SK-N-SH treated with all-trans-retinoic acid at 6 μM for 48 hours (cell line): ENCODE data around the gene CTTNBP2NL.

Experiments
- ATAC-seq: fragments of 200-7000 bp; cut with Tn5 transposase; 3 replicates; pipeline ENCODE4 v1.9.1; 2020; ENCODE audit warnings: mild to moderate bottlenecking, moderate library complexity
- ARNTL ChIP-seq: fragments of 450-650 bp; formaldehyde crosslinking; IDR thresholded peaks from 2 replicates; pipeline ENCODE4 v1.5.0; 2020; ENCODE audit warnings: low read depth, mild to moderate bottlenecking, moderate library complexity, borderline replicate concordance
- BACH2 ChIP-seq: fragments of 250-450 bp; sonication (Bioruptor Pico); IDR thresholded peaks from 2 replicates; pipeline ENCODE4 v1.9.0; 2021; ENCODE audit warnings: mild to moderate bottlenecking, borderline replicate concordance
- CREB5 ChIP-seq: fragments of 250-450 bp; sonication (Bioruptor Pico); IDR thresholded peaks from 2 replicates; pipeline ENCODE4 v1.5.1; 2020; ENCODE audit warnings: low read depth, mild to moderate bottlenecking, moderate library complexity
- CSRNP3 ChIP-seq: fragments of 250-450 bp; sonication (Bioruptor Pico); IDR thresholded peaks from 2 replicates; pipeline ENCODE4 v1.5.1; 2021; ENCODE audit warnings: mild to moderate bottlenecking, moderate library complexity
- ESRRG ChIP-seq: fragments of 250-450 bp; sonication (Bioruptor Pico); IDR thresholded peaks from 2 replicates; pipeline ENCODE4 v1.6.1; 2021; ENCODE audit warnings: mild to moderate bottlenecking
- GLIS3 ChIP-seq: fragments of 250-450 bp; sonication (Bioruptor Pico); IDR thresholded peaks from 2 replicates; pipeline ENCODE4 v1.5.0; 2020; ENCODE audit warnings: mild to moderate bottlenecking, moderate library complexity
- OSR1 ChIP-seq: fragments of 250-450 bp; sonication (Bioruptor Pico); IDR thresholded peaks from 2 replicates; pipeline ENCODE4 v1.8.0; 2022; ENCODE audit warnings: moderate library complexity, mild to moderate bottlenecking, inconsistent platforms
- PATZ1 ChIP-seq: fragments of 250-450 bp; sonication (Bioruptor Pico); IDR thresholded peaks from 2 replicates; pipeline ENCODE4 v1.8.0; 2020; ENCODE audit warnings: mild to moderate bottlenecking, moderate library complexity, borderline replicate concordance
- POU6F1 ChIP-seq: fragments of 250-450 bp; sonication (Bioruptor Pico); IDR thresholded peaks from 2 replicates; pipeline ENCODE4 v1.8.0; 2021; ENCODE audit warnings: low read depth, mild to moderate bottlenecking, moderate library complexity, borderline replicate concordance
- SNAI2 ChIP-seq: fragments of 250-450 bp; sonication (Bioruptor Pico); IDR thresholded peaks from 2 replicates; pipeline ENCODE4 v1.5.0; 2020; ENCODE audit warnings: mild to moderate bottlenecking, moderate library complexity
- TSHZ2 ChIP-seq: fragments of 250-450 bp; sonication (Bioruptor Pico); IDR thresholded peaks from 2 replicates; pipeline ENCODE4 v1.5.0; 2020; ENCODE audit warnings: mild to moderate bottlenecking, moderate library complexity
- ZC3H10 ChIP-seq: fragments of 250-450 bp; sonication (Bioruptor Pico); IDR thresholded peaks from 2 replicates; pipeline ENCODE4 v1.5.1; 2021; ENCODE audit warnings: mild to moderate bottlenecking, moderate library complexity
- ZFP3 ChIP-seq: fragments of 250-450 bp; sonication (Bioruptor Pico); IDR thresholded peaks from 2 replicates; pipeline ENCODE4 v1.5.0; 2020; ENCODE audit warnings: mild to moderate bottlenecking, moderate library complexity
- ZFP30 ChIP-seq: fragments of 450-650 bp; formaldehyde crosslinking; IDR thresholded peaks from 2 replicates; pipeline ENCODE4 v1.5.0; 2022; ENCODE audit warnings: mild to moderate bottlenecking, moderate library complexity
- ZNF565 ChIP-seq: fragments of 450-650 bp; formaldehyde crosslinking; conservative IDR thresholded peaks from 2 replicates; pipeline ENCODE4 v1.5.0; 2020; ENCODE audit warnings: low read depth, mild to moderate bottlenecking, moderate library complexity
- ZNF70 ChIP-seq: fragments of 450-650 bp; formaldehyde crosslinking; IDR thresholded peaks from 2 replicates; pipeline ENCODE4 v1.5.0; 2020; ENCODE audit warnings: mild to moderate bottlenecking, moderate library complexity
- ZNF8 ChIP-seq: fragments of 450-650 bp; formaldehyde crosslinking; IDR thresholded peaks from 2 replicates; pipeline ENCODE4 v1.5.0; 2020; ENCODE audit warnings: mild to moderate bottlenecking, moderate library complexity

The CTTNBP2NL gene

GRCh38 chr1:112368198-112368597, 27.8 kb upstream of the CTTNBP2NL start (continued):
- no peak for TF ChIP-seq CSRNP3 (CRISPR knock-in tag)
- TF ChIP-seq ZNF565 (CRISPR knock-in tag) = no peak
- TF ChIP-seq CREB5 (CRISPR knock-in tag) = no peak

- TF ChIP-seq ZNF8 (CRISPR knock-in tag) = peak; percentile 70
- no peak for TF ChIP-seq ZC3H10 (CRISPR knock-in tag)
- ATAC-seq = peak; percentile 100
Observed at GRCh38 chr1:112369392-112370285, 26.4 kb upstream of the CTTNBP2NL start.

GRCh38 chr1:112370996-112371395, 25.0 kb upstream of the CTTNBP2NL start:
- TF ChIP-seq SNAI2 (CRISPR knock-in tag) (no peak), ZC3H10 (CRISPR knock-in tag) (no peak), ZNF565 (CRISPR knock-in tag) (no peak), POU6F1 (no peak), ZFP3 (CRISPR knock-in tag) (no peak), OSR1 (CRISPR knock-in tag) (no peak), CREB5 (CRISPR knock-in tag) (no peak), TSHZ2 (CRISPR knock-in tag) (no peak), BACH2 (CRISPR knock-in tag) (no peak), PATZ1 (CRISPR knock-in tag) (no peak), ESRRG (CRISPR knock-in tag) (no peak), GLIS3 (CRISPR knock-in tag) (no peak), ARNTL (CRISPR knock-in tag) (no peak), ZFP30 (CRISPR knock-in tag) (no peak), ZNF70 (no peak), ZNF8 (CRISPR knock-in tag) (no peak)

More at GRCh38 chr1:112370996-112371395, 25.0 kb upstream of the CTTNBP2NL start:
- ATAC-seq = no peak
